Skeletal muscle tissue (tissue), 4 donors: ENCODE data around the gene CRYZ. TPM values are rescaled to one million over a fixed set of nuclear protein-coding genes. Genes with fewer than 3 reads are reported as not detected.
"Not testable (repeated sequence)": the region's sequence is repeated elsewhere in the genome, so short reads cannot be mapped to it uniquely, and the experiment has no call there.

Experiments used
- H3K27ac ChIP-seq: one replicate; pipeline ENCODE4 v1.7.0; 2013; ENCODE audit warnings: mild to moderate bottlenecking, low read depth, low read length, inconsistent platforms
- H3K27me3 ChIP-seq, 3 donors: one replicate each; pipeline ENCODE4 v1.7.0; 2013; ENCODE audit warnings: low read length in 3 of 3; ENCODE audit not compliant: control insufficient read depth in 3 of 3, insufficient read depth in 3 of 3
- H3K36me3 ChIP-seq, 3 donors: one replicate each; pipeline ENCODE4 v1.7.0; 2013; ENCODE audit warnings: low read length in 3 of 3; ENCODE audit not compliant: control insufficient read depth in 3 of 3, insufficient read depth in 3 of 3
- H3K4me1 ChIP-seq, 3 donors: one replicate each; pipeline ENCODE4 v1.7.0; 2013; ENCODE audit warnings: low read length in 3 of 3, mild to moderate bottlenecking in 3 of 3; ENCODE audit not compliant: control insufficient read depth in 3 of 3, insufficient read depth in 3 of 3
- H3K4me3 ChIP-seq, 3 donors: one replicate each; pipeline ENCODE4 v1.7.0; 2013; ENCODE audit warnings: low read length in 3 of 3
- H3K9ac ChIP-seq, 3 donors: one replicate each; pipeline ENCODE4 v1.7.0; 2013; ENCODE audit warnings: low read length in 3 of 3, mild to moderate bottlenecking in 3 of 3, moderate library complexity in 2 of 3, low read depth in 1 of 3
- H3K9me3 ChIP-seq, 3 donors: one replicate each; pipeline ENCODE4 v1.7.0; 2013; ENCODE audit warnings: low read length in 3 of 3; ENCODE audit not compliant: control insufficient read depth in 3 of 3
- total RNA-seq: library from RNA; depleted of rRNA; stranded (reverse); fragments of >200 nt; gene quantifications from one replicate; pipeline ENCODE4 v1.2.3, GENCODE V29; 2014
- donor health status: Osteomylitis.

The CRYZ gene
- total RNA-seq, 1 donor from 2014 or later: 21.4 TPM

GRCh38 chr1:74673351-74674111, 59.3 kb downstream of the CRYZ start, which contains the start of gene ERICH3:
ERICH3 (minus strand) TSS chr1:74673792; CDS start chr1:74673519, 273 bp downstream.
- peak within 1 kb of the TSS; percentile 17 to 48 (median 41) for H3K4me3 ChIP-seq
- no peak within 1 kb of the TSS for H3K9ac ChIP-seq
- H3K9me3 ChIP-seq: no peaks in the 10 kb centered on the region
- no peak within 1 kb of the TSS for H3K27ac ChIP-seq
- peaks cover 0 to 5% (median 3%) of the 10 kb centered on the region in 3 donors for H3K4me1 ChIP-seq
- no peaks in the 10 kb centered on the region for H3K36me3 ChIP-seq
- peaks cover 9 to 17% (median 12%) of the 10 kb centered on the region in 3 donors for H3K27me3 ChIP-seq

GRCh38 chr1:74670866-74671265, 62.0 kb downstream of the CRYZ start:
- H3K4me1 ChIP-seq, H3K9me3 ChIP-seq, H3K4me3 ChIP-seq, H3K36me3 ChIP-seq, H3K27ac ChIP-seq, H3K9ac ChIP-seq: not testable (repeated sequence)
- peaks cover 9 to 17% (median 12%) of the 10 kb centered on the region in 3 donors for H3K27me3 ChIP-seq

Other genes with a start within 250 kb of the CRYZ start
- not detected for gene LRRC53, start 220.4 kb downstream of the CRYZ start, total RNA-seq
- gene ERICH3, start 59.3 kb downstream of the CRYZ start, total RNA-seq: not detected
- 7.3 TPM for gene TYW3, start 102 bp upstream of the CRYZ start, total RNA-seq